ENCODE measurements around the gene MAGOH.

MAGOH gene

GRCh38 chr1:53270873-53271272 is 32.6 kb upstream of the MAGOH start:
- no peak for DNase-seq (ENCODE audit: low read depth in 4 of 4, low spot score in 1 of 4)

GRCh38 chr1:53270107-53270506 is 31.8 kb upstream of the MAGOH start:
- no peak for DNase-seq (ENCODE audit: low read depth in 4 of 4, low spot score in 1 of 4)

DNA sequence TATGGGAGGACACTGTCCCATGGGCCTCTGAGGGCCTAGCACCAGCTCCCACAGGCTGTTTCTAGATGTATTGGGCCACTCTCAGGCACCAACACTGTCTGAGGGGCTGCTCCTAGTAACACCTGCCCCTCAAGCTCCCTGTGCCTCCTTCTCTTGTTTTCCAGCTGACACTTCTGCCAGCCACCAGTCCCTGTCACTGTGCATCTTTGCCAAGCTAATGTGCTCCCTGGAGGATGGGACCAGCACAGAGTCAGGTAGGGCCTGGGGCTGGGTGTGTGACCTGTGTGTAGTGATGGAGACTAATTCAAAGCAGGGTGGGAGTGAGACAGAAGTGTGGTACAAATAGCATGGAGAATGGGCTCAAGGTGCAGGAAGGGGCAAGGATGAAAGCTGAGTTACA is 29.4 kb upstream of the MAGOH start:
- no peak for DNase-seq (ENCODE audit: low read depth in 4 of 4, low spot score in 1 of 4)

DNA sequence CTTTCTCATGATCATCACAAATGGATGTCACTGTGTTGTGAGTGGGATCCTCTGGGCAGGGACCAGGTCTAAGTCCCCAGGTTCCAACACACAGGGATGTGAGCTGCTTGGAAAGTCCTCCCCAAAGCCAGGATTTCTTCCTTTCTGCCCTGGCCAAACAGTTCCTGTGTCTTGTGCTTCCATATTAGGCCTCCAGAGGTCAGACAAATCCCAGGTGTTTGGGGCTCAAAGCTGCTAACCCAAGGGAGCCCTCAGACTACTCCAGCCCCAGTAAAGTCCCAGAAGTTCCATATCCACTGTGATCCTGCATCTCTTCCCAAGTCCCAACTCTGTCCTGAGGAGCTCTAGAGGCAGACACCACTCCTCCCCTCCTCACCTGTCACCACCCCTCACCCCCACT is 27.7 kb upstream of the MAGOH start:
- no peak for DNase-seq (ENCODE audit: low read depth in 4 of 4, low spot score in 1 of 4)

DNA sequence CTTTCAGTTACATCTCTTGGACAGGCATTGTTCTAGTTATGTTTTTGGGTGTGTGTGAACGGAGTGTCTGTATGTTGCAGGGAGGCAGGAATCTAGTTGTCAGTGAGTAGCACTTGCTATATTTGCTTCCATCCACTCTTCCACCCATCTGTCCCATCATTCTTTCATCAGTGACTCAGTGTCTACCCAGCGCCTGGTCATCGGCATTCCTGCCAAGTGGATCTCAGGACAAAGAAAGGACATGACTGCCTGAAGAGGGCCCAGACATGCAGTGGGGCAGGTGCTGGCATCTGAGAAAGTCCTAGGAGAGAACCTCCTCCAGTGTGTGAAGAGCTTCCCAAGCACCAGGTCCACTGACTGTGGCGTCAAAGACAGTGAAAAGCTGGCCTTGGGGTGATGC is 27.3 kb upstream of the MAGOH start:
- DNase-seq (ENCODE audit: low read depth in 4 of 4, low spot score in 1 of 4): no peak

GRCh38 chr1:53264048-53264447 is 25.7 kb upstream of the MAGOH start:
- DNase-seq (ENCODE audit: low read depth in 4 of 4, low spot score in 1 of 4): no peak

DNA sequence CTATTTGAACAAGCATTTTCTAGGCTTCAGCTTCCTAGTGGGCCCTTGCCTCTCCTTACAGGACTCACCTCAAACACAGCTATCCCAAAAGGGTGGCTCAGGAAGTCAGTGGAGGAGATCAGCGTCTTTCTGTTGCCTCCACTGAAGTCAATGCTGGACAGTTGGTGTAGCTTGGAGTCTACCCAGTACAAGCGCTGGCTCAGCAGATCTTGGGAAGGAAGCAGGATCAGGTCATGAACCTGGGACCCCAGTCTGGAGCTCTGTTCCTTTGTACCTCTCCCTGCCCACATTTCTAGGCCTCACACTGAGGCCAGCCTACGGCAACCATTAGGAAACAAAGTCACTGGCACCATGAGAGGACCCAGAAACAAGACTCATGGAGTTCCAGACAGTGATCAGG is 23.7 kb upstream of the MAGOH start:
- DNase-seq (ENCODE audit: low read depth in 4 of 4, low spot score in 1 of 4): no peak

GRCh38 chr1:53260631-53261247 is 22.4 kb upstream of the MAGOH start:
- no peak for DNase-seq (ENCODE audit: low read depth in 4 of 4, low spot score in 1 of 4)

GRCh38 chr1:53259932-53260331 is 21.6 kb upstream of the MAGOH start:
- no peak for DNase-seq (ENCODE audit: low read depth in 4 of 4, low spot score in 1 of 4)

- no peak for DNase-seq (ENCODE audit: low read depth in 4 of 4, low spot score in 1 of 4)
Observed at GRCh38 chr1:53258216-53258615, 19.9 kb upstream of the MAGOH start.

GRCh38 chr1:53257454-53258081 is 19.2 kb upstream of the MAGOH start:
- DNase-seq (ENCODE audit: low read depth in 4 of 4, low spot score in 1 of 4): no peak

DNA sequence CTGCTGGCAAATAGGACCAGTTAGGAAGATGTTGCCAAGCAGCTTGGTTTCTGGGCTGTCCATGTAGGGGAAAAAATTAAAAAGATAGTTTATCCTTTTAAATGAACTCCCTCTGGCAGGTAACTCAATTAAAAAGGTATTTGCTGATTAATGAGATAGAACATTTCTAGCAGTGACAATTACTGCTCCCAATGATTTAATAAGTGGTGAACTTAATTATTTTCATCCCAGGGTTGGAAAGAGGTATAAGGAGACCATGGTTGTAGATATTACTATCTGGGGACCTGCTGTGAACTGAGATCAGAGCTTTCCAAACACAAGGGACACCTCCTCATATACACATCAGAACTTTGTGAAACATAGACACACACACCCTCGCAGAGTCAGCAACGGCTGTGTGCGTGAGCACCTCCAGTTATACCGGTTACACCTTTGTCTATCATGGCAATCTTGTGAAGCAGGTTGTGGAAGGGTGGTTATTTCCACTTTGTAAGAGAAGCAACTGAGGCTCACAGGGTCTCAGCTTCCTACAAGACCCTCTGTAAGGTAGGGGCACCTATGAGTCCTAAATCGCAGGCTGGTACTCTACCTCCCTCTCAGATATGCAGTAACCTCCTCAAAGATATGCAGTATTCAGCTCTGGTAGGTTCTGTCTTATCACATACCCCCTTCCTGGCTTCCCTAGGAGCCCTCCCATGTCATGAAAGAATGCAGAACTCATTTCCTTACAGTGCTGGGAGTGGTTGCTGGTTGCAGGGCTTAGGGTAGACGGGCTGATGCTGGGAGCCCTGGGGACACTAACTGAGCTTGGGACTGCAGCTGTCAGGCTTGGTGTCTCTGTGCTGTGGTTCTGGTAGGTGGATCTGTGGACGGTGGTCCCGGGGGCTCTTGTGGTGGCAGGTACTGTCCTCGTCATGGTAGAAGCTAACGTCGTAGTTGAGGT is 18.5 kb upstream of the MAGOH start:
- DNase-seq (ENCODE audit: low read depth in 4 of 4, low spot score in 1 of 4): no peak

- DNase-seq (ENCODE audit: low read depth in 4 of 4, low spot score in 1 of 4): no peak
Observed at GRCh38 chr1:53255031-53255430, 16.7 kb upstream of the MAGOH start.

GRCh38 chr1:53254011-53254640 is 15.8 kb upstream of the MAGOH start:
- DNase-seq (ENCODE audit: low read depth in 4 of 4, low spot score in 1 of 4): no peak

DNA sequence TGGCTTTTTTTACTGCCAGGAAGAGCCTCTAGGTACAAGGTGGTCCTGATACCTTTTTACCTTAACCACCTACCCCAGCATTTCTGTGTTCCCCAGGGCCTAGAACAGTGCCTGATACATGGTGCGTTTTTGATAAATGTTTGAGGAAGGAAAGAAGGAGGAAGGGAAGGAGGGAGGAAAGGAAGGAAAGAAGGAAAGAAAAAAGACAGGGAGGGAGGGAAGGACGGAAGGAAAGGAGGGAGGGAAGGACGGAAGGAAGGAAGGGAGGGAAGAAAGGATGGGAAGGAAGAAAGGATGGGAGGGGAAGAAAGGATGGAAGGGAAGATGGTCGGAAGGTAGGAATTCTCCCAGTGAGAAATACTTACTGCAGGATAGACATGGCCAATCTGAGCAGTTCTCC is 12.0 kb upstream of the MAGOH start:
- no peak for DNase-seq (ENCODE audit: low read depth in 4 of 4, low spot score in 1 of 4)

- no peak for DNase-seq (ENCODE audit: low read depth in 4 of 4, low spot score in 1 of 4)
Observed at GRCh38 chr1:53249706-53250105, 11.4 kb upstream of the MAGOH start.

DNA sequence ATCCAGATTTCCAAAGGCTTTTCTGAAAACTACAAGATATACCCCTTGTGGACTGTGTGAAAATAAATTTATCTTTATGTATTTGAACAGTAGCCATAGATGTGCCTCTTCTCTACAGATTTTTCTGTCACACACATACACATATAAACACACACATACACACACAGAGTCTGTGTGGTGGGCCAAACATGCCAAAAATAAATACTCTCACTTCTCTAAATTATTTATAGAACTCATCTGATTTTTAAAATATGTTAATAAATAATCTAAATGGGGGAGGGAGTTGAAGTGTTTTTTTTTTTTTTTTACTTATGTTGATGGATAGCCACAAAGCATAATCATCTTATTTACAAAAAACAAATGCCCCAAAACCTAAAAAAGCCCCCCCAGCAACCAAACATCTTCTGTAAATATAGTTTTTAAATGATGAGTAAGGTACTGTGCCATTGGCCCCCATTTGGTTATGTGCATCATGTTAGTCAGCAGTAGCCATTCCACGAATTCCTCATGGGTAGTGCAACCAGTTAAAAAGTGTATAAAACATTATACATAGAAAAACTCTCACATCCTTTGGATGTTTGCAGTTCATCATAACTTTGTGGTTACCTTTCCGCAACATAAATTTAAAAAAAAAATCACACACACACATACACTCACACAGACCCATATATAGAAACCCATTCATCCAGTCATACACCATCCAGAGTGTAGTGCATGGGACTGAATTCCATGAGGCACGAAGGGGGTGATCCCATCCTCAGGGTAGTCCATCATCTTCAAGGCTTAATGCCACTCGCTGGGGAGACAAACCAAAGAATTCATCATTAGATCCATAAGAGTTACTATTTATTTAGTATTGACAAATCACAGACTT is 8.2 kb upstream of the MAGOH start:
- DNase-seq (ENCODE audit: low read depth in 4 of 4, low spot score in 1 of 4): no peak

DNA sequence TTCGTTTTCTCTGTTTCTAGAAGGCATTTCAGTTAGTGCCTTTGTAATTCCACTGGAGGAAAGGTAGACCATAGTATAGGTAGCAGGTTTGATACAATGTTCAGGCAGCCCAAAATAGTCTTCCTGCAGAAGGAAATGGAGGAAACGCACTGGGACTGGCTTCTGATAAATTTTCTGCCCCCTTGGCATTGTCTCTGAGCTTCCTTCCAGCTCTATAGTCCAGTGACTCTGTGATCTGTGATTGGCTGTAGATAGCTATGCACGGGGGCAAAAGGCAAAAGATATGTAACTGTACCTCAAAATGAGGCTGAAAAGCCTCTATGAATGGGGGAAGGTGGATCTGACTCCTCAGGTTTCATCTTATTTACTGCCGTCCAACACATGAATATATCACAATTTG is 5.8 kb upstream of the MAGOH start:
- no peak for DNase-seq (ENCODE audit: low read depth in 4 of 4, low spot score in 1 of 4)

DNA sequence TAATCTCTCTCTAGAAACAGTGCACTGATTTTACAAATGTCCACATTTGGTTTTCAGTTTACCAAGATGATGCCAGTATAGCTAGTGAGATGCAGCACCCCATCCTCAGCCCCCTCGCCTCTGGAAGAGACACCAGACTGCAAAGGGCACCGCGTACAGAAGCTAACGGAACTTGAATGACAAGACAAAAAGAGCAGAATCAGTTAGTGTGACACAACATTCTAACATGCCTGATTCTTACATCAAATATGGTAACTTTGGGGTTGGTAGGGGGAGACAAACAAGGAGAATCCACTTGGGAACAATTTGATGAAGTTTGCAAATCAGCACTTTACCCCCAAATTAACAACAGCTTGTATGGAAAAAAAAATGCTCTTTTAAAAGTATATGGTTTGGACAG is 4.1 kb upstream of the MAGOH start:
- DNase-seq (ENCODE audit: low read depth in 4 of 4, low spot score in 1 of 4): no peak

GRCh38 chr1:53241828-53242227 is 3.5 kb upstream of the MAGOH start:
- no peak for DNase-seq (ENCODE audit: low read depth in 4 of 4, low spot score in 1 of 4)

DNA sequence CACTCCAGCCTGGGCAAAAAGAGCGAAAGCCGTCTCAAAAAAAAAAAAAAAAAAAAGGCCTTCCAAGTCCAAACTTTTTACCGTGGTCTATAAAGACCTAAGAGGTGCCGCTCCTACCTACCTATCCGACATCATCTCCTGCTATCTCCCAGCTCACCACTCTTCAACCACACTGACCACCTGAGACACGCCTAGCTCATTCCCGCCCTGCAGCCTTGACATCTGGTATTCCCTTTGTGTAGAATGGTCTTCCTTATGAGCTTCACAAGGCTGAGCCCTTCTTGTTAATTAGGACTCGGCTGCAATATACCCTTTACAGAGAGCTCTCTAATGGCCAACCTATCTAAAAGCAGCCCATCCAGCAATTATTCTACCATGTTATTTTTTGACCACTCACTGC is 680 bp downstream of the MAGOH start:
- no peak for DNase-seq (ENCODE audit: low read depth in 4 of 4, low spot score in 1 of 4)
